ENCODE results near the gene PTCHD1.

The PTCHD1 gene

DNA sequence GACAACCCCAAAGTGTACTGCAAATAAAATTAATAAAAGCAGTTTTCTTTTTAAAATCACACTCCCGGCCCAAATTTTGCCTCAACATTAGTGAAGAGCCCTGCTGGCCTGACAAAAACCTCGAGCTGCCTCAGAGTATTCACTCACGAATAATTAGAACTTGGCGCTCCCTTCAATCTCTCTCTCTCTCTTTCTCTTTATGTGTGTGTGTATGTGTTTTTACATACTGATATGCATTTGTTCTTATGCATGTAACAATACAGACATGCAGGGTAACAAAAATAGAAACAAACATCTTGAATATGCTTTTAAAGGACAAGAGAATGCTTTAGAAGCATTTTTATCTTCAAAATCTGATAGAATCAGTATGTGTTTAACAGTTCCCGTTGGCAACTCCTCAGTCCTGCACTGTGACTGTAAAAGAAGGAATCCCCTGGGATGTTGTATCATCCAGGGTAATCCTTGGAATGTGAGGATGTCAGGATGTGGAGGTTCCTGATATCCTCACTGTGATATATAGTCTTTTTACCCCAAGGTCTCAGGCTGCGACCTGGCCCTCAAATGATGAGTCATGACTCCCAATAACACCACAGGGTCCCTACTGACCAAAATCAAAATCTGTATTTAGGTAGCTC is 53.0 kb downstream of the PTCHD1 start:
- no peak for FAIRE-seq
- no peak for DNase-seq (ENCODE audit: insufficient read length, low spot score)
- TF ChIP-seq POU2F2 (IDR thresholded peaks at IDR 0.05; ENCODE audit: low read depth, low read length) (no peak), SPI1 (IDR thresholded peaks at IDR 0.05; ENCODE audit: low read depth, low read length) (no peak), POLR2AphosphoS5 (IDR thresholded peaks at IDR 0.05; ENCODE audit: low read depth, low read length) (no peak)

DNA sequence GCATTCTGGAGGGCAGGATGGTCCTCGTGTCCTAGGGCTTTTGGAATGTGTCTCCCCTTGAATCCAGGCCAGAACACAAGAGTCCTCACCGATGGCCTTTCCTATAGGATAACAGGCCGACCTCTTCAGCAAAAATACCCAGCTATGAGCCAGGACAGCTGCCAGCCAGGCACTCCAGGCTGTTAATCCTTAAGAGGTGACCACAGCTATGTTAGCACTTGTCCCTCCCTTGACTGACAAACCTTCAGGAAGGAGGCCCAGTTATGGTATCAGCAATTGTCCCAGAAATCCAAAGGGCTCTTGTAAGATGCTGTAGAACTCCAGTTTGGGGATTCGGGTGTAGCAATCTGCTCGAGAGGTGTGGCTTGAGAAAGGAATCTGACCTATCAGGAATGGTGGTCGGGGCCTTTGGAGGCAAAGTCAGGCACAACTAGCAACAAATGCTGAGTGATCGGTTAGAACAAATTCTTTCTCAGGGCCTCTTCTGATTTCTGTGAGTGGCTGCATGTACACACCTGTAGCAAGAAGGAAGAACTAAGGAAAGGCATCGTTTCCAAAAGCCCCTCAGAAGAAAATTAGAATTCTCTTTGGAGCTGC is 54.6 kb downstream of the PTCHD1 start:
- DNase-seq (ENCODE audit: insufficient read length, low spot score) (no peak), FAIRE-seq (no peak)
- TF ChIP-seq POLR2A (IDR thresholded peaks at IDR 0.05; ENCODE audit: low read depth, low read length): no peak
- no peak for TF ChIP-seq PAX5 (IDR thresholded peaks at IDR 0.05; ENCODE audit: insufficient read depth, low read length, severe bottlenecking)
- no peak for TF ChIP-seq POU2F2 (IDR thresholded peaks at IDR 0.05; ENCODE audit: low read depth, low read length)
- TF ChIP-seq POLR2AphosphoS5 (IDR thresholded peaks at IDR 0.05; ENCODE audit: low read depth, low read length): no peak
- no peak for TF ChIP-seq TAF1 (IDR thresholded peaks at IDR 0.05; ENCODE audit: low read depth, low read length)
- no peak for TF ChIP-seq SPI1 (IDR thresholded peaks at IDR 0.05; ENCODE audit: low read depth, low read length)

DNA sequence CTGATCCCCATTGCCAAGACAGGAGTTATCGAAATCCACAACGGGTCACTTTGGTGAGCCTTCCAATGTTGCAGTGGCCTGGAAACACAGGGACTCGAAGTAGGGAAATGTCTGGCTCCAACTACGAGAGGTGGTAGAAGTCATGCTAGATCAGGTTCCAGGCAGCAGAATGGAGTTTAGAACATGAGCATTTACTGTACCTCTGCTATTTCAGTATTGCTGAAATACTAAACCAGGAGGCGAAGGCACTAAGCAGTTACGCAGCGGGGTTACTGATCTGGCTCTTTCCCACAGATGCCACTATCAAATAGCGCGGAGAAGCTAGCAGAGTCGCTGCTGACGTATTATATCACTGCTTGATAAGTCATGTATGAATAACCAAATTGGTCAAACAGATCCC is 56.3 kb downstream of the PTCHD1 start:
- TF ChIP-seq TAF1 (IDR thresholded peaks at IDR 0.05; ENCODE audit: low read depth, low read length) (no peak), POLR2A (IDR thresholded peaks at IDR 0.05; ENCODE audit: low read depth, low read length) (no peak)
- FAIRE-seq (no peak), DNase-seq (ENCODE audit: insufficient read length, low spot score) (no peak)

DNA sequence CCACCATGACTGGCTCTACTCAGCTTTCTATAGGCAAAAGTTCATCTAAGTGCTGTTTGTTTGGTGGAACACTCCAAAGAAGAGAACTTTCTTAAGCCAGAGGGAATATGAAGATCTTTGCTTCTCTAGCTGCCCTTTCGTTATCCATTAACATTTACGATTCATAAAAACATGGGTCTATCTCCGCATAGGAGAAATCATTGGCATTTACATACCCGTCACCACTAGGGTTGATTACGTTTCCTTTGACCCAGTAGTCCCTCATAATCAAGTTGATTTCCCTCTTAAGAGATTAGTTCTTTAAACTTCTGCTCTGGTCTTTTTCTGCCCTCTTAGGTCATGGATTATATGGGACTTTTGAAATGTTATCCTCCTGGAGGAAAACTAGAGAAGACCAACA is 57.5 kb downstream of the PTCHD1 start:
- no peak for TF ChIP-seq POLR2A (IDR thresholded peaks at IDR 0.05; ENCODE audit: low read depth, low read length)
- FAIRE-seq (no peak), DNase-seq (ENCODE audit: insufficient read length, low spot score) (no peak)

DNA sequence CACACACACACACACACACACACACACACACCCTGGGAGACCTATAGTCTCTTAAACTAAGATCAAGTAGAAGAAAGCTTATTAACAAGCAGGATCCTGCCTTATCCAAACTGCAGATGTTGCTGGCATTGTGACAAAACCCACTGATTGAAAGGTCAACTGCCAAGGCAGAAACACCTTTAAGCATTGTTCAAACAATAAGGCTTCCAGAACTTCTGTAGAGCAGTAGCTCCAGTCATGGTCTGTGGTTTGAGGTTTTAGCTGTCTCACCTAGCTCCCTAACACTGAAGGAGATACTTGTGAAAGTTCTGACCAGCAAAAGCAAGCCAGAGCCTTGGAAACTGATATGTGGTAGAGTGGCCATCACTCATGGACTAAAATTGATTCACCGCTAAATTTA is 59.8 kb downstream of the PTCHD1 start:
- DNase-seq (ENCODE audit: insufficient read length, low spot score): no peak

DNA sequence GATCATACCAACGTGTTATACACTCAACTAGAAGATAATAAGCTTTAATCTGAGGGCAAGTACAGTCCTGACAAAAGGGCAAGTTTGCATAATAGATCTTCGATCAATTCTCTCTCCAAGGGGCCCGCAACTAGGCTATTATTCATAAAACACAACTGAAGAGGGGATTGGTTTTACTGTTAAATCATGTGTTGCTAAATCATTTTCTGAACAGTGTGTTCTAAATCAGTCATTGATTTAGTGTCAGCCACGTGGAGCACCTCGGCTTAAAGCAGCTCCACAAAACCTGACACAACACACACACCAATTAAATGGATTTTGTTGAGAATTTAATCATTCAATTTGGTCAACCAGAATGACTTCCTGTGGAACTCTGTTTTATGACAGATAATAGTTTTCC is 61.6 kb downstream of the PTCHD1 start:
- peak; percentile 31 for FAIRE-seq
- TF ChIP-seq POLR2A (IDR thresholded peaks at IDR 0.05; ENCODE audit: low read depth, low read length) (no peak), POLR2AphosphoS5 (IDR thresholded peaks at IDR 0.05; ENCODE audit: low read depth, low read length) (no peak), PAX5 (IDR thresholded peaks at IDR 0.05; ENCODE audit: insufficient read depth, low read length, severe bottlenecking) (no peak), POU2F2 (IDR thresholded peaks at IDR 0.05; ENCODE audit: low read depth, low read length) (no peak), SPI1 (IDR thresholded peaks at IDR 0.05; ENCODE audit: low read depth, low read length) (no peak), TAF1 (IDR thresholded peaks at IDR 0.05; ENCODE audit: low read depth, low read length) (no peak)
- no peak for DNase-seq (ENCODE audit: insufficient read length, low spot score)

More for the DNA sequence above, 59.8 kb downstream of the PTCHD1 start:
- no peak for TF ChIP-seq POLR2A (IDR thresholded peaks at IDR 0.05; ENCODE audit: low read depth, low read length)
- TF ChIP-seq SPI1 (IDR thresholded peaks at IDR 0.05; ENCODE audit: low read depth, low read length): no peak
- no peak for TF ChIP-seq POLR2AphosphoS5 (IDR thresholded peaks at IDR 0.05; ENCODE audit: low read depth, low read length)
- TF ChIP-seq PAX5 (IDR thresholded peaks at IDR 0.05; ENCODE audit: insufficient read depth, low read length, severe bottlenecking): no peak
- TF ChIP-seq POU2F2 (IDR thresholded peaks at IDR 0.05; ENCODE audit: low read depth, low read length): no peak
- no peak for TF ChIP-seq TAF1 (IDR thresholded peaks at IDR 0.05; ENCODE audit: low read depth, low read length)
- FAIRE-seq: no peak

DNA sequence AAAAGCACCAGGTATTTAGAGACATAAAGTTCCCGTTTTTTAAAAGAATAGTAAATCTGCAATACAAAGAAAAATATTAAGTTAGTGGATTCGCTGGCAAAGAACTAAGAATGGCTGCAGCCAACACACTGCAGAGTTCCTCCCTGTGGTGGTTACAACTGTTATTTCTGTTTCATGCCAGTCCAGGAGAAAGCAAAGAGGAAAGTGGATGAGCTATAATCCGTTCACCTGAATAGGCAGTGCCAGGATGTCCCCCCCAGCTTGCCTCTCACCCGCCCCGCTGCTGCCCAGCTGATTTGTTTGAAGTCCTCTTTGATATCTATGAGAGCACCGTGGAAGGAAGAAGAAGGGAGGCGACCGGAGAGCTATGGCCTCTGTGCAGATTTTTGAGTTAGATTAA is 63.9 kb downstream of the PTCHD1 start:
- TF ChIP-seq POLR2AphosphoS5 (IDR thresholded peaks at IDR 0.05; ENCODE audit: low read depth, low read length) (no peak), SPI1 (IDR thresholded peaks at IDR 0.05; ENCODE audit: low read depth, low read length) (no peak), POLR2A (IDR thresholded peaks at IDR 0.05; ENCODE audit: low read depth, low read length) (no peak), TAF1 (IDR thresholded peaks at IDR 0.05; ENCODE audit: low read depth, low read length) (no peak), POU2F2 (IDR thresholded peaks at IDR 0.05; ENCODE audit: low read depth, low read length) (no peak), PAX5 (IDR thresholded peaks at IDR 0.05; ENCODE audit: insufficient read depth, low read length, severe bottlenecking) (no peak)
- FAIRE-seq (no peak), DNase-seq (ENCODE audit: insufficient read length, low spot score) (no peak)

DNA sequence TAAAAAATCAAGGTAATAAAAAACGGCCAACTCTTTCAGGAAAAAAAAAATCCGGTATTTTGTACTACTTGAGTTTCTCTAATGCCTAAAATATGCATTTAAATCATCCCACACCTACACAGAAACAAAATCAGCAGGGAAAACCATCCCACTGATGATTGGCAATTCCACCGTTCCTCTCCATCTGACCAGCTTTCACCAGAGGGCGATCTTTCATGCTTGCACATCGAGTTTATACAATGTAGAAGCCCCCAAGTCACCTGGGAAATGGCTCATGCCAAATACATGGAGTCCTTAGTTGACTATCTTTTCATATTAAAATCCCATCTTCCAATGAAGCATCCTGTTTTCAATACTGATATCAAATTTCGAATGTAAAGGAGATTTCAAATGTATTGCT is 69.2 kb downstream of the PTCHD1 start:
- no peak for DNase-seq (ENCODE audit: insufficient read length, low spot score)
- FAIRE-seq: no peak
- TF ChIP-seq POLR2AphosphoS5 (IDR thresholded peaks at IDR 0.05; ENCODE audit: low read depth, low read length) (no peak), PAX5 (IDR thresholded peaks at IDR 0.05; ENCODE audit: insufficient read depth, low read length, severe bottlenecking) (no peak), SPI1 (IDR thresholded peaks at IDR 0.05; ENCODE audit: low read depth, low read length) (no peak), POU2F2 (IDR thresholded peaks at IDR 0.05; ENCODE audit: low read depth, low read length) (no peak), TAF1 (IDR thresholded peaks at IDR 0.05; ENCODE audit: low read depth, low read length) (no peak), POLR2A (IDR thresholded peaks at IDR 0.05; ENCODE audit: low read depth, low read length) (no peak)

DNA sequence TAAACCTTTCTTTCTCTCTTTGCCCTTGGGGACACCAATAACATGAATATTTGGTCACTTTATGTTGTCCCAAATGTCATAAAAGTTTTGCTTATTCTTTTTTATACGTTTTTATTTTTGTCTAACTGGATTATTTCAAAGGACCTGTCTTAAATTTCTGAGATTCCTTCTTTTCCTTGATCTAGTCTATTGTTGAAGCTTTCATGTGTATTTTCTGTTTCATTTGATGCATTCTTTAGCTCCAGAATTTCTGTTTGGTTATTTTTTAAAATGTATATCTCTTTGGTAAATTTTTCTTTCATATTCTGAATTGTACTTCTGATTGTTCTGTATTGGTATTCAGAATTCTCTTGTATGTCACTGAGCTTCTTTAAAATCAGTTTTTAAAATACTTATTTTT is 88.3 kb downstream of the PTCHD1 start:
- no peak for TF ChIP-seq SPI1 (IDR thresholded peaks at IDR 0.05; ENCODE audit: low read depth, low read length)
- no peak for TF ChIP-seq POLR2AphosphoS5 (IDR thresholded peaks at IDR 0.05; ENCODE audit: low read depth, low read length)
- no peak for TF ChIP-seq PAX5 (IDR thresholded peaks at IDR 0.05; ENCODE audit: insufficient read depth, low read length, severe bottlenecking)
- no peak for TF ChIP-seq POU2F2 (IDR thresholded peaks at IDR 0.05; ENCODE audit: low read depth, low read length)
- no peak for TF ChIP-seq TAF1 (IDR thresholded peaks at IDR 0.05; ENCODE audit: low read depth, low read length)
- no peak for TF ChIP-seq POLR2A (IDR thresholded peaks at IDR 0.05; ENCODE audit: low read depth, low read length)
- DNase-seq (ENCODE audit: insufficient read length, low spot score) (no peak), FAIRE-seq (no peak)

DNA sequence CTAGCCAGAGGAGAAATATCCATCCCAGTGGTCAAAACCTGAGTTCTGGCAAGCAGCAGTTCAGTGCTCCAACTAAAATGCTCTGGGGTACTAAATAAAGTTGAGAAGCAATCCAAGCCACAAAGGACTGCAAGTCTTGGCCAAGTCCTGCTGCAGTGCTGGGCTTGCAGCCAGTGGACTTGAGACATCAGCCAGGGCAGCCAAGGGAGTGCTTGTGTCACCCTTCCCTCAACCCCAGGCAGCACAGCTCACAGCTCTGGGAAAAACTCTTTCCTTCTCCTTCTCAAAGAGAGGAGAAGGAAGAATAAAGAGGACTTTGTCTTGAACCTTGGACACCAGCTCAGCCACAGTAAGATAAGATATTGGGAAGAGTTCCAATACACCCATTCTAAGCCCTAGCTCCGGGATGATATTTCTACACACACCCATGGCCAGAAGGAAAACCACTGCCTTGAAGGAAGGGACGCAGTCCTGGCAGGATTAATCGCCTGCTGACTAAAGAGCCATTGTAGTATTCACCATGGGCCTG is 99.8 kb downstream of the PTCHD1 start:
- TF ChIP-seq TAF1 (IDR thresholded peaks at IDR 0.05; ENCODE audit: low read depth, low read length) (no peak), SPI1 (IDR thresholded peaks at IDR 0.05; ENCODE audit: low read depth, low read length) (no peak), PAX5 (IDR thresholded peaks at IDR 0.05; ENCODE audit: insufficient read depth, low read length, severe bottlenecking) (no peak), POU2F2 (IDR thresholded peaks at IDR 0.05; ENCODE audit: low read depth, low read length) (no peak), POLR2A (IDR thresholded peaks at IDR 0.05; ENCODE audit: low read depth, low read length) (no peak), POLR2AphosphoS5 (IDR thresholded peaks at IDR 0.05; ENCODE audit: low read depth, low read length) (no peak)
- no peak for FAIRE-seq
- no peak for DNase-seq (ENCODE audit: insufficient read length, low spot score)
